Naive thymus-derived CD4-positive, alpha-beta T cell (primary cell): ENCODE data around the gene SPAG6. TPM values are rescaled to one million over a fixed set of nuclear protein-coding genes. Genes with fewer than 3 reads are reported as not detected.

Source experiments
- ATAC-seq: fragments of 150-1000 bp; cut with Tn5 transposase; 2 replicates; pipeline ENCODE4 v1.10.0; 2021; ENCODE audit warnings: mild to moderate bottlenecking, moderate library complexity
- CTCF ChIA-PET: fragments of 350-600 bp; sonication (Branson Sonifier 250); formaldehyde crosslinking; loops from one replicate; lab custom pipeline; 2021; ENCODE audit warnings: antibody characterized with exemption; lab: Charles Lee
- POLR2A ChIA-PET: fragments of 350-600 bp; sonication (Branson Sonifier 250); formaldehyde crosslinking; loops from one replicate; lab custom pipeline; 2021; ENCODE audit warnings: antibody characterized with exemption, inconsistent platforms; lab: Charles Lee
- DNase-seq, 9 donors: peaks; one replicate each; pipeline versions ENCODE4 v3.0.0 to v3.0.0-alpha.2; 2020 to 2022; ENCODE audit warnings: mixed read lengths in 1 of 9
- H3K27ac ChIP-seq: one replicate; pipeline ENCODE4 v1.7.0; 2013; ENCODE audit warnings: mild to moderate bottlenecking, low read depth, low read length, moderate library complexity
- H3K27me3 ChIP-seq, 2 donors: one replicate each; pipeline ENCODE4 v1.7.0; 2013; ENCODE audit warnings: low read length in 2 of 2, mild to moderate bottlenecking in 2 of 2, moderate library complexity in 2 of 2; ENCODE audit not compliant: control insufficient read depth in 2 of 2, insufficient read depth in 2 of 2
- H3K36me3 ChIP-seq, 3 experiments: 1 replicate in 2 of 3; 2 replicates in 1 of 3; pipeline ENCODE4 v1.7.0; 2013; ENCODE audit warnings: low read length in 3 of 3, mild to moderate bottlenecking in 3 of 3, moderate library complexity in 1 of 3; ENCODE audit not compliant: insufficient read depth in 3 of 3, control insufficient read depth in 2 of 3
- H3K4me1 ChIP-seq, 2 donors: one replicate each; pipeline ENCODE4 v1.7.0; 2013; ENCODE audit warnings: low read length in 2 of 2, mild to moderate bottlenecking in 2 of 2, moderate library complexity in 1 of 2; ENCODE audit not compliant: control insufficient read depth in 2 of 2, insufficient read depth in 2 of 2
- H3K4me3 ChIP-seq: 2 replicates; pipeline ENCODE4 v1.7.0; 2013; ENCODE audit warnings: mild to moderate bottlenecking, low read length
- H3K9me3 ChIP-seq, 3 experiments: 1 replicate in 2 of 3; 2 replicates in 1 of 3; pipeline ENCODE4 v1.7.0; 2013; ENCODE audit warnings: low read length in 3 of 3; ENCODE audit not compliant: control insufficient read depth in 2 of 3
- H3K27ac Mint-ChIP-seq, 9 donors: one replicate each; pipeline ENCODE4 v1.8.0; 2020 to 2022; ENCODE audit warnings: mixed read lengths in 9 of 9, mild to moderate bottlenecking in 8 of 9, moderate library complexity in 5 of 9, inconsistent platforms in 2 of 9
- H3K27me3 Mint-ChIP-seq, 5 donors: one replicate each; pipeline ENCODE4 v1.8.0; 2021 to 2022; ENCODE audit warnings: mixed read lengths in 5 of 5, mild to moderate bottlenecking in 1 of 5
- H3K36me3 Mint-ChIP-seq, 5 donors: one replicate each; pipeline ENCODE4 v1.8.0; 2020 to 2022; ENCODE audit warnings: mixed read lengths in 5 of 5, mild to moderate bottlenecking in 3 of 5, inconsistent platforms in 1 of 5
- H3K4me1 Mint-ChIP-seq, 7 donors: one replicate each; pipeline ENCODE4 v1.8.0; 2020 to 2022; ENCODE audit warnings: mixed read lengths in 7 of 7, mild to moderate bottlenecking in 3 of 7, inconsistent platforms in 1 of 7
- H3K4me3 Mint-ChIP-seq, 10 donors: one replicate each; pipeline ENCODE4 v1.8.0; 2020 to 2022; ENCODE audit warnings: mild to moderate bottlenecking in 10 of 10, mixed read lengths in 10 of 10, moderate library complexity in 6 of 10, inconsistent platforms in 2 of 10
- H3K9me3 Mint-ChIP-seq, 11 donors: one replicate each; pipeline ENCODE4 v1.8.0; 2020 to 2022; ENCODE audit warnings: mixed read lengths in 11 of 11, mild to moderate bottlenecking in 4 of 11, inconsistent platforms in 1 of 11, moderate library complexity in 1 of 11
- intact Hi-C, 2 donors: fragments of 100-400 bp; cut with micrococcal nuclease; formaldehyde crosslinking; loops; one replicate each; pipeline ENCODE4 v1.15.1; 2023
- polyA plus RNA-seq, 2 donors: library from polyadenylated mRNA; unstranded; fragments of 300-500 nt; fragmentation: Illumina TruSeq; gene quantifications; one replicate each; pipeline ENCODE4 v1.2.3, GENCODE V29; 2021
- total RNA-seq, 6 experiments: library from RNA in 5 of 6; stranded (reverse) in 5 of 6; gene quantifications; 1 replicate in 5 of 6; 2 replicates in 1 of 6; pipeline ENCODE4 v1.2.3 and lab custom pipeline; 2021 to 2026

SPAG6 gene
- total and polyA plus RNA-seq, 7 experiments from 2014 or later, result 0.46 to 0.93 TPM; not detected in 5

GRCh38 chr10:22323538-22324305 is 21.6 kb upstream of the SPAG6 start:
- CTCF ChIA-PET, result interaction anchor here (1.0 to 1.3 kb wide), 4 partner anchors 10 to 95 kb away, joined by 3 to 4 read pairs (median 4); no protein-coding TSS in a partner anchor
- Histone ChIP-seq H3K27me3 (peaks cover 0 to 9% of the 10 kb centered on the region in 2 donors), H3K9me3 (no peaks in the 10 kb centered on the region), H3K4me1 (peaks cover 16 to 27% of the 10 kb centered on the region in 2 donors), H3K27ac (no peak overlapping the region), H3K4me3 (no peak overlapping the region), H3K36me3 (no peaks in the 10 kb centered on the region)
- H3K36me3 Mint-ChIP-seq, result peaks cover 0 to 29% (median 4%) of the 10 kb centered on the region in 5 donors
- DNase-seq (no peak), ATAC-seq (no peak)
- peak overlapping the region; percentile 53 to 94 (median 88) for H3K4me3 Mint-ChIP-seq
- H3K27ac Mint-ChIP-seq, result peak overlapping the region in 7 of 9 donors; percentile 54 to 94 (median 86)
- POLR2A ChIA-PET, result interaction anchor here (0.6 to 4.6 kb wide), 10 partner anchors 8 to 320 kb away, joined by 3 to 32 read pairs (median 10); partner anchors contain the start of genes COMMD3 and DNAJC1
- H3K4me1 Mint-ChIP-seq, result peaks cover 23 to 60% (median 53%) of the 10 kb centered on the region in 7 donors
- H3K9me3 Mint-ChIP-seq, result peaks cover 0 to 16% (median 0%) of the 10 kb centered on the region in 11 donors
- intact Hi-C loops, result loop anchor here (2.0 to 10.0 kb wide), 6 partner anchors 15 to 796 kb away; partner anchors contain the start of genes MSRB2 (in 1 of the 2), PIP4K2A (in 1 of the 2) and SKIDA1 (in 1 of the 2)
- peaks cover 6 to 52% (median 43%) of the 10 kb centered on the region in 5 donors for H3K27me3 Mint-ChIP-seq

GRCh38 chr10:22324413-22324812 is 20.9 kb upstream of the SPAG6 start:
- H3K4me1 Mint-ChIP-seq, result peaks cover 23 to 53% (median 47%) of the 10 kb centered on the region in 7 donors

GRCh38 chr10:22324893-22325271 is 20.4 kb upstream of the SPAG6 start:
- intact Hi-C loops, result loop anchor here (1.0 to 10.0 kb wide), 7 partner anchors 8 to 798 kb away; partner anchors contain the start of genes MSRB2 (in 1 of the 2), PIP4K2A (in 1 of the 2) and SKIDA1 (in 1 of the 2)
- peaks cover 22 to 49% (median 43%) of the 10 kb centered on the region in 7 donors for H3K4me1 Mint-ChIP-seq
- H3K9me3 Mint-ChIP-seq, result peaks cover 0 to 16% (median 0%) of the 10 kb centered on the region in 11 donors
- peaks cover 7 to 32% (median 10%) of the 10 kb centered on the region in 5 donors for H3K36me3 Mint-ChIP-seq
- Histone ChIP-seq H3K27me3 (peaks cover 0 to 8% of the 10 kb centered on the region in 2 donors), H3K4me1 (peaks cover 9 to 21% of the 10 kb centered on the region in 2 donors), H3K4me3 (peak overlapping the region; percentile 43), H3K9me3 (no peaks in the 10 kb centered on the region), H3K27ac (peak overlapping the region; percentile 72), H3K36me3 (peaks cover 0 to 5% (median 3%) of the 10 kb centered on the region in 3 experiments)
- ChIA-PET POLR2A (interaction anchor here (1.1 to 4.6 kb wide), 5 partner anchors 7 to 112 kb away, joined by 3 to 32 read pairs (median 22); partner anchors contain the start of gene COMMD3), CTCF (interaction anchor here (0.6 to 1.2 kb wide), 3 partner anchors 66 to 163 kb away, joined by 4 read pairs; no protein-coding TSS in a partner anchor)
- ATAC-seq (no peak), DNase-seq (no peak)
- H3K27me3 Mint-ChIP-seq, result peaks cover 6 to 54% (median 40%) of the 10 kb centered on the region in 5 donors
- H3K27ac Mint-ChIP-seq, result peak overlapping the region; percentile 73 to 95 (median 86)
- H3K4me3 Mint-ChIP-seq, result peak overlapping the region; percentile 80 to 94 (median 88)

More at GRCh38 chr10:22324413-22324812, 20.9 kb upstream of the SPAG6 start:
- DNase-seq, result no peak
- H3K4me3 Mint-ChIP-seq, result peak overlapping the region; percentile 80 to 94 (median 88)
- Histone ChIP-seq H3K36me3 (peaks cover 0 to 3% (median 0%) of the 10 kb centered on the region in 3 experiments), H3K9me3 (no peaks in the 10 kb centered on the region), H3K4me1 (peaks cover 14 to 26% of the 10 kb centered on the region in 2 donors), H3K27ac (peak overlapping the region; percentile 72), H3K4me3 (peak overlapping the region; percentile 43), H3K27me3 (peaks cover 0 to 9% of the 10 kb centered on the region in 2 donors)
- H3K27ac Mint-ChIP-seq, result peak overlapping the region; percentile 11 to 95 (median 86)
- ChIA-PET POLR2A (interaction anchor here (1.1 to 4.6 kb wide), 5 partner anchors 7 to 113 kb away, joined by 3 to 32 read pairs (median 22); partner anchors contain the start of gene COMMD3), CTCF (interaction anchor here (1.2 kb wide), 2 partner anchors 65 to 96 kb away, joined by 4 read pairs; no protein-coding TSS in a partner anchor)
- ATAC-seq, result no peak
- H3K27me3 Mint-ChIP-seq, result peaks cover 6 to 51% (median 43%) of the 10 kb centered on the region in 5 donors
- intact Hi-C loops, result loop anchor here (2.0 to 10.0 kb wide), 6 partner anchors 14 to 797 kb away; partner anchors contain the start of genes MSRB2 (in 1 of the 2), PIP4K2A (in 1 of the 2) and SKIDA1 (in 1 of the 2)
- peaks cover 3 to 32% (median 6%) of the 10 kb centered on the region in 5 donors for H3K36me3 Mint-ChIP-seq
- peaks cover 0 to 16% (median 0%) of the 10 kb centered on the region in 11 donors for H3K9me3 Mint-ChIP-seq

GRCh38 chr10:22325272-22326144 is 19.8 kb upstream of the SPAG6 start:
- Mint-ChIP-seq H3K27me3 (peaks cover 6 to 50% (median 36%) of the 10 kb centered on the region in 5 donors), H3K36me3 (peaks cover 7 to 30% (median 9%) of the 10 kb centered on the region in 5 donors), H3K4me1 (peaks cover 17 to 43% (median 38%) of the 10 kb centered on the region in 7 donors), H3K27ac (peak overlapping the region; percentile 73 to 95 (median 93)), H3K4me3 (peak overlapping the region; percentile 80 to 94 (median 88)), H3K9me3 (peaks cover 0 to 12% (median 0%) of the 10 kb centered on the region in 11 donors)
- ATAC-seq, result peak; percentile 59
- peak overlapping the region; percentile 72 for H3K27ac ChIP-seq
- H3K4me1 ChIP-seq, result peaks cover 6 to 17% of the 10 kb centered on the region in 2 donors
- CTCF ChIA-PET, result interaction anchor here (0.6 to 1.2 kb wide), 2 partner anchors 97 to 162 kb away, joined by 4 read pairs; no protein-coding TSS in a partner anchor
- H3K27me3 ChIP-seq, result peaks cover 0 to 5% of the 10 kb centered on the region in 2 donors
- peaks cover 0 to 5% (median 3%) of the 10 kb centered on the region in 3 experiments for H3K36me3 ChIP-seq
- H3K4me3 ChIP-seq, result peak overlapping the region; percentile 44
- H3K9me3 ChIP-seq, result no peaks in the 10 kb centered on the region
- DNase-seq, result peak; percentile 64 to 85 (median 80)
- POLR2A ChIA-PET, result interaction anchor here (1.0 to 4.6 kb wide), 5 partner anchors 10 to 111 kb away, joined by 3 to 32 read pairs (median 13); partner anchors contain the start of gene COMMD3
- intact Hi-C loops, result loop anchor here (1.0 to 10.0 kb wide), 4 partner anchors 8 to 389 kb away; partner anchors contain the start of gene PIP4K2A (in 1 of the 2)

GRCh38 chr10:22326145-22326702 is 19.1 kb upstream of the SPAG6 start:
- ChIA-PET CTCF (interaction anchor here (0.6 kb wide), 1 partner anchor 17 kb away, joined by 3 read pairs; no protein-coding TSS in a partner anchor), POLR2A (interaction anchor here (0.6 to 4.6 kb wide), 5 partner anchors 9 to 110 kb away, joined by 3 to 32 read pairs (median 8); partner anchors contain the start of gene COMMD3)
- Histone ChIP-seq H3K4me1 (peaks cover 6 to 17% of the 10 kb centered on the region in 2 donors), H3K36me3 (peaks cover 0 to 5% (median 3%) of the 10 kb centered on the region in 3 experiments), H3K9me3 (no peaks in the 10 kb centered on the region), H3K27ac (peak overlapping the region; percentile 66), H3K4me3 (peak overlapping the region; percentile 44), H3K27me3 (peaks cover 0 to 5% of the 10 kb centered on the region in 2 donors)
- H3K27me3 Mint-ChIP-seq, result peaks cover 6 to 53% (median 36%) of the 10 kb centered on the region in 5 donors
- H3K36me3 Mint-ChIP-seq, result peaks cover 7 to 30% (median 9%) of the 10 kb centered on the region in 5 donors
- no peak for ATAC-seq
- intact Hi-C loops, result loop anchor here in 1 of 2 donors (10.0 kb wide), 1 partner anchor 389 kb away; the partner anchor contains the start of gene PIP4K2A
- peaks cover 17 to 43% (median 38%) of the 10 kb centered on the region in 7 donors for H3K4me1 Mint-ChIP-seq
- peak overlapping the region; percentile 16 to 94 (median 85) for H3K27ac Mint-ChIP-seq
- peak overlapping the region; percentile 59 to 86 (median 77) for H3K4me3 Mint-ChIP-seq
- no peak for DNase-seq
- H3K9me3 Mint-ChIP-seq, result peaks cover 0 to 12% (median 0%) of the 10 kb centered on the region in 11 donors
